Right atrium auricular region (tissue), 2 donors: Measurements from ENCODE around the gene NUDT16. TPM values are rescaled to one million over a fixed set of nuclear protein-coding genes. Genes with fewer than 3 reads are reported as not detected.
"Not testable (repeated sequence)": the region's sequence is repeated elsewhere in the genome, so short reads cannot be mapped to it uniquely, and the experiment has no call there.

ENCODE experiments used
- DNase-seq: peaks from one replicate; pipeline ENCODE4 v3.0.0-alpha.2; 2019; ENCODE audit warnings: low spot score
- H3K27ac ChIP-seq, 2 donors: fragments of 200-600 bp; sonication (generic); 1 replicate in 1 of 2; 2 replicates in 1 of 2; pipeline ENCODE4 v1.5.1; 2016 to 2019
- H3K27me3 ChIP-seq, 2 donors: fragments of 200-600 bp; sonication (generic); one replicate each; pipeline versions ENCODE4 v1.5.1 to v1.6.0; 2017 to 2019
- H3K36me3 ChIP-seq: fragments of 200-600 bp; sonication (generic); one replicate; pipeline ENCODE4 v1.5.1; 2016
- H3K4me1 ChIP-seq, 2 donors: fragments of 200-600 bp; sonication (generic); one replicate each; pipeline versions ENCODE4 v1.5.1 to v1.6.0; 2017 to 2019
- H3K4me3 ChIP-seq, 2 donors: fragments of 200-600 bp; sonication (generic); 1 replicate in 1 of 2; 2 replicates in 1 of 2; pipeline ENCODE4 v1.5.1; 2017 to 2019; ENCODE audit warnings: mild to moderate bottlenecking in 1 of 2, moderate library complexity in 1 of 2
- H3K9me3 ChIP-seq, 2 donors: fragments of 200-600 bp; sonication (generic); one replicate each; pipeline ENCODE4 v1.5.1; 2019
- CTCF ChIP-seq, 2 donors: fragments of 200-600 bp; sonication (generic); IDR thresholded peaks; one replicate each; pipeline ENCODE4 v1.5.1; 2019; ENCODE audit warnings: antibody characterized with exemption in 2 of 2
- total RNA-seq, 2 donors: library from RNA; depleted of rRNA; stranded (reverse); fragments of >200 nt; gene quantifications; one replicate each; pipeline ENCODE4 v1.1.0, GENCODE V29; 2016

Gene NUDT16
- total RNA-seq, 2 donors from 2014 or later, result 18.4 to 23.1 TPM

DNA sequence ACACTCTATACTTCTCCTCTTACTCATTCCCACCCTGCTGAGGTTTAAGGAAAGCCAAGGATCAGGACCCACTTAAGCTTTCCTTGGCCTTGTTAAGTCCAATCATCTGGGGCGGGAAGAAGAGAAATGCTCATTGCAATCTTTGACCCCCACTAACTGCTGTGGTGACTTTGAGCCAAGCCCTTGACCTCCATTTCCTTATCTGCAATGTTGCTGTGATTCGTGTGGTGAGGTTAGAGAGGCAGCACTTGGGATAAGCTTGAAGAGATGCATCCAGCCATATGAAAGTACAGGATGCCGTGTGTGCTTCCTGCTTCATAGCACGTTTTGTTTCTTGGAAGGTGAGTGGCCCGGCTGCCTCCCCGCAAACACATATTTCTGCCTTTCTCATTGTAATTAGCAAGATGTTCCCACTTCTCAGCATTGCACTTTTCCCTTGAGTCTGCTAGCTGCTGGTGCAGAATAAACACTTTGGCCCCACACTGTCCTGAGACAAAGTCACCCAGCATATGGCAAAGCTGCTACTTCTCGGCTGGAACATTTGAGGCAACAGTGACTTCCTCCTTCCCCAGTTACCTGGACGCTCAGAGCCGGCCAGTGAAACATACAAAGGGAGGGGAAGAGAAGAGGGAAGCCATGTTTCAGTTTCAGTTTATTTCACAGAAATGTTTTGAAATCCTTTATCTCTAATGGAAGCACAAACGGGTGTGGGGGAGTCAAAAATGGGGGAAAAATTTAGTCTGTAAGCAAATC is 10.5 kb upstream of the NUDT16 start:
- Histone ChIP-seq H3K36me3 (peaks cover 25% of the 10 kb centered on the region), H3K9me3 (no peaks in the 10 kb centered on the region), H3K4me1 (peaks cover 0 to 10% of the 10 kb centered on the region in 2 donors), H3K4me3 (no peak overlapping the region), H3K27ac (no peak overlapping the region), H3K27me3 (no peaks in the 10 kb centered on the region)
- TF ChIP-seq CTCF (IDR thresholded peaks at IDR 0.05), result no peak
- DNase-seq, result no peak

DNA sequence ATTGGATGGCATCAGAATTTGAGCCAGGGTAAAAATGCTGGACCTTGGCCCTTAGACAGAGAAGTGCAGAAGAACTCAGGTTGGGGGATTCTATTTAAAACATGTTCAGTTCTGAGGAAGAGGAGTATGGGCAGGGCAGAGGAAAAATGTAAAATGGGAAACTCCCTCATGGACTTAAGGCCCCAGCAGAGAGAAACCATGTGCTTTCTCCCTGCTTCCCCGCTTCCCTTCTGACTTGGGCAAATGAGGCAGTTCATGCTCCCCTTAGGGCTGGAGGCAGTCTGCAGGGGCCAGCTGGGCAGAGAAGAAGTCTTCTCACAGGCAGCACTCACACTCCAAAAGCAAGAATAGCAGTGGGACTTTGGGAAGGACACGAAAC is 9.9 kb upstream of the NUDT16 start:
- H3K27me3 ChIP-seq, result no peaks in the 10 kb centered on the region
- no peak overlapping the region for H3K27ac ChIP-seq
- H3K9me3 ChIP-seq, result no peaks in the 10 kb centered on the region
- DNase-seq, result no peak
- H3K4me1 ChIP-seq, result peaks cover 0 to 10% of the 10 kb centered on the region in 2 donors
- peaks cover 29% of the 10 kb centered on the region for H3K36me3 ChIP-seq
- no peak overlapping the region for H3K4me3 ChIP-seq
- TF ChIP-seq CTCF (IDR thresholded peaks at IDR 0.05), result no peak

DNA sequence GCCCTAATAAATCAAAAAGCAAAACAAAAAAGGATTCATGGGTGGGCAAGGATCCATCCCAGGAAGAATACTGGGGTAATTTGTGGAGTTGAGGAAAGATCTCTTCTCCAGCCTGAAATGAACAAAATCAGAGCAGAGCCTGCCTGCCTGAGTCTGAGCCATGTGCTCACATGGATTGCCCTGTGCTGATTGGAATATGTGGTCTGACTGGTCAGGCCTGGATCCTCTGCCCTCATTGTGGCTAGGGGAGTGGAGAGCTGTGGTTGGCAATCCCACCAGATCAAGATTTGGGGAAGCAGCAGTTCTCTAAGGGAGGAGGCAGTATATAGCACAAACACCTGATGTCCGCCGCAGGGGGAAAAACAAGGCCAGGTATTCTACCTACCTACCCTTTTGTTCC is 6.8 kb upstream of the NUDT16 start:
- Histone ChIP-seq H3K36me3 (peaks cover 29% of the 10 kb centered on the region), H3K9me3 (no peaks in the 10 kb centered on the region), H3K27ac (no peak overlapping the region), H3K27me3 (no peaks in the 10 kb centered on the region), H3K4me3 (no peak overlapping the region), H3K4me1 (peaks cover 0 to 16% of the 10 kb centered on the region in 2 donors)
- TF ChIP-seq CTCF (IDR thresholded peaks at IDR 0.05), result no peak
- no peak for DNase-seq

DNA sequence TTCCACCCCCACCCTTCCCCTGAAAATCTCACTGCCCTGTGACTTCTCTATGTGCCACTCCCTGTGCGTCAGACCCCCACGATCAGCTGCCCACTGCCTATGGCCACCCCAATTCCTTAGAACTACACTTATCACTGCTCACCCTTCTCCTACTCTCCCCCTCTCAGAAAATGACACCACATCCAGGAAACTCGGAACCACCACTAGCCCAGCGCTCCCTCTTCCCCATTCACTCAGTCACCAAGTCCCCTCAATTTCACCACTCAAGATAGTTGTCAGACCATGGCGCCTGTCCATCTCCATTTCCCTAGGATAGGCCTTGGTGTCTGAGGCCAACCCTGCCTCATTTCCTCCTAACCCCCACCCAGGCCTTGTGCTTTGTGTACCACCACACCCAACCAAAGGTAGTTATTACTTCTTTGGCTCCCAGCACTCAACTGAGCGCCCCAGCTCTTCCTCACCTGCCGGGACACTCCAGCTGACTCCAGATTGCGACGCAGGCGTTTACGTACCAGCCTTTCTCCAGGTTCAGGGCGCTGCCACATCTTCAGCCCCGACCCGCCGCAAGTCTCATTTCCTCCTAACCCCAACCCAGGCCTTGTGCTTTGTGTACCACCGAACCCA is 641 bp upstream of the NUDT16 start:
- DNase-seq, H3K9me3 ChIP-seq, H3K27me3 ChIP-seq: not testable (repeated sequence)
- H3K27ac ChIP-seq, result peak overlapping the region; percentile 86 to 91
- H3K36me3 ChIP-seq, result peaks cover 11% of the 10 kb centered on the region
- peaks cover 0 to 51% of the 10 kb centered on the region in 2 donors for H3K4me1 ChIP-seq
- peak overlapping the region; percentile 72 to 92 for H3K4me3 ChIP-seq

GRCh38 chr3:131386429-131387165 is 5.0 kb downstream of the NUDT16 start:
- DNase-seq, result peak; percentile 85
- Histone ChIP-seq H3K36me3 (peaks cover 5% of the 10 kb centered on the region), H3K27ac (peak overlapping the region; percentile 53 to 55), H3K4me1 (peaks cover 0 to 54% of the 10 kb centered on the region in 2 donors), H3K4me3 (no peak overlapping the region), H3K27me3 (no peaks in the 10 kb centered on the region), H3K9me3 (no peaks in the 10 kb centered on the region)
- TF ChIP-seq CTCF (IDR thresholded peaks at IDR 0.05), result no peak
